Aorta (tissue), 5 donors: ENCODE measurements around the gene TNIK. TPM values are rescaled to one million over a fixed set of nuclear protein-coding genes. Genes with fewer than 3 reads are reported as not detected.

Source experiments
- ATAC-seq: fragments of 200-7000 bp; cut with Tn5 transposase; one replicate; pipeline ENCODE4 v1.9.1; 2022; ENCODE audit warnings: moderate library complexity; ENCODE audit not compliant: low FRiP score
- DNase-seq, 2 donors: peaks; one replicate each; pipeline ENCODE4 v3.0.0-alpha.2; 2020
- H3K27ac ChIP-seq, 2 donors: one replicate each; pipeline ENCODE4 v1.5.1; 2013; ENCODE audit warnings: low read length in 2 of 2, mild to moderate bottlenecking in 2 of 2, moderate library complexity in 2 of 2, control low read depth in 1 of 2, inconsistent platforms in 1 of 2, low read depth in 1 of 2
- H3K27me3 ChIP-seq, 2 donors: one replicate each; pipeline ENCODE4 v1.6.1; 2013; ENCODE audit warnings: control low read depth in 1 of 2, low read length in 1 of 2, mild to moderate bottlenecking in 1 of 2, moderate library complexity in 1 of 2; ENCODE audit not compliant: insufficient read depth in 2 of 2, control insufficient read depth in 1 of 2
- H3K36me3 ChIP-seq, 2 donors: one replicate each; pipeline ENCODE4 v1.6.1; 2013; ENCODE audit warnings: control low read depth in 1 of 2, low read length in 1 of 2, mild to moderate bottlenecking in 1 of 2; ENCODE audit not compliant: insufficient read depth in 2 of 2, control insufficient read depth in 1 of 2
- H3K4me1 ChIP-seq, 2 donors: one replicate each; pipeline ENCODE4 v1.6.1; 2013; ENCODE audit warnings: low read length in 2 of 2, control low read depth in 1 of 2, mild to moderate bottlenecking in 1 of 2, moderate library complexity in 1 of 2; ENCODE audit not compliant: insufficient read depth in 2 of 2, control insufficient read depth in 1 of 2
- H3K4me3 ChIP-seq, 2 donors: one replicate each; pipeline ENCODE4 v1.5.1; 2013; ENCODE audit warnings: low read length in 2 of 2, control low read depth in 1 of 2, mild to moderate bottlenecking in 1 of 2
- H3K9me3 ChIP-seq: one replicate; pipeline ENCODE4 v1.6.1; 2013; ENCODE audit warnings: mild to moderate bottlenecking, low read length; ENCODE audit not compliant: control insufficient read depth
- WGBS, 2 donors: extraction: QIAGEN DNeasy Blood & Tissue Kit; methylation state at CpG; one replicate each; pipeline ENCODE4 v1.1.7; 2013; 5-methylcytosine and 5-hydroxymethylcytosine counted together
- intact Hi-C, 2 donors: fragments of 100-400 bp; cut with DNase I; formaldehyde crosslinking; loops; one replicate each; pipeline versions ENCODE4 v1.14.2 to v1.15.0; 2022
- polyA plus RNA-seq, 2 donors: library from polyadenylated mRNA; stranded (reverse); fragments of 200-250 nt; gene quantifications; one replicate each; pipeline ENCODE4 v1.2.3, GENCODE V29; 2013
- total RNA-seq, 2 donors: library from RNA; stranded (reverse); fragmentation: NEBNext Ultra II Directional; extraction: Animal tissue kit (Norgen Biotek cat#: 25700); gene quantifications; one replicate each; pipeline ENCODE4 v1.2.1, GENCODE V29; 2021
- donor health status: healthy with polysubstance abuse.
- donor health status: Bipolar disorder and iron deficiency.
- donor health status: DM: no; HTN: no; CAD: no.
- donor health status: DM: no; HTN: no; CAD: no.
- donor health status: DM: yes; HTN: yes; CAD: no.

The TNIK gene
- total and polyA plus RNA-seq, 4 donors, result 4.7 to 14.6 (median 8.8) TPM

DNA sequence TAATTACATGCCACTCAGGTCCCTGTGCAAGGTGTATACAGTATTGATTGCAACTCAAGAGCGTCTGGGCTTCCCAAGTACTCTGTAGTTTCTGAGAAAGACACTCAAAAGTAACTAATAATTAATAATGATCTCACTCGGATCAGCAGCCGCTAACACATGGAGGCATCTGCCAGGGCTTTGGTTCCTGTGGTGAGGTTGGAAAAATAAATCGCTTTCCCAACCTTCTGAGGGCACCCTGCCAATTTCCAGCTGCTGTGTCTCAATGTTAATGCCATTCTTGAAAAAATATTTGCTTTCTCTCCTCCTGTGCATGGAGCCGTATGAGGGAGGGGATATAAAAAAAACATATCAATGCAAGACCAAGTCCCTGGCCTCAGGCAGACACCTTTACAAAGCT lies 317.2 kb downstream of the TNIK start:
- intact Hi-C loops, result no loop called here
- no peak overlapping the region for H3K27ac ChIP-seq
- no peaks in the 10 kb centered on the region for H3K27me3 ChIP-seq
- ATAC-seq (no peak), DNase-seq (no peak)
- no peak overlapping the region for H3K4me3 ChIP-seq
- no peaks in the 10 kb centered on the region for H3K36me3 ChIP-seq
- no peaks in the 10 kb centered on the region for H3K9me3 ChIP-seq
- WGBS, 2 donors, result 37 to 48% methylated on average over 5 of the region's 5 CpGs
- H3K4me1 ChIP-seq, result peaks cover 0 to 1% of the 10 kb centered on the region in 2 donors

DNA sequence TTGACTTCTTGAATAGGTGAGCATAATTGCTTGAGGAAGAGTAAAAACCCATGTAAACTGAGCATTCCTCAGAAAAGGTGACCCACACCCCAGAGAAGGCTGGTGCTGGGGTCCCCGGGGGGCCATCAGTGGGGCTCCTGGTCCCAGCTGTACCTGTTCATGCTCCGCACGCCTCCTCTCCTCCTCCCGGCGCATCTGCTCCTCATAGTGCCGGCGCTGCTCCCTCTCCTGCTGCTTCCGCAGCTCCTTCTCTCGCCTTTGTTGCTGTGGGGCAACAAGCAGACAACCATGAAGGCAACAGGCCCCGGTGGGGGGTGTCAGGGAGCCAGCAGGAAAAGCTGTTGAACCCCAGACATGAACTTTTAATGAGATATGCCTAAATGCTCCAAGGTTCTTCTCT lies 320.0 kb downstream of the TNIK start:
- WGBS, 2 donors, result 95 to 97% methylated on average over 10 of the region's 10 CpGs
- no peak overlapping the region for H3K27ac ChIP-seq

DNA sequence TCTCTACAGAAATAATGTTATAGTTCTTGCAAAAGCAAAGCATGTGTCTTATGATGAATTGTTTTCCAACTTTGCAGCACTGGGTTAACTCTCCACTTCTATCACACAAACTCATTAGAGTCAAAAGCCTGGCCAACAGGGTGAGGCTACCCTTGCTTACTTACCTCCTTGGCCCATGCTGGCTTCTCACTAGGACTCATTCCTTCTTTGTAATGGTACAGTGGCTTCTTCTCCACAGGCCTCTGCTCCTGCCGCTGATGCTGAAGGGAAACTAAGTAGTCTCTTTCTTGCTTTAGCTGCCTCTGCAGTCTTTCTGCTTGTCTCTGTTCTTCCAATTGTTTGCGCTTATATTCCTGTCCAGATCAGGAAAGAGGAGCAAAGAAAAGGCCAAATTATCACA lies 322.2 kb downstream of the TNIK start:
- intact Hi-C loops, result no loop called here
- Histone ChIP-seq H3K36me3 (peaks cover 0 to 5% of the 10 kb centered on the region in 2 donors), H3K27me3 (no peaks in the 10 kb centered on the region), H3K4me1 (no peaks in the 10 kb centered on the region), H3K27ac (no peak overlapping the region), H3K4me3 (no peak overlapping the region), H3K9me3 (peaks cover 1% of the 10 kb centered on the region)
- DNase-seq, result no peak
- no peak for ATAC-seq
- WGBS, 2 donors, result 96 to 97% methylated on average over 2 of the region's 2 CpGs

More for the DNA sequence above, 320.0 kb downstream of the TNIK start:
- no peaks in the 10 kb centered on the region for H3K4me1 ChIP-seq
- H3K27me3 ChIP-seq, result no peaks in the 10 kb centered on the region
- intact Hi-C loops, result no loop called here
- H3K36me3 ChIP-seq, result peaks cover 0 to 5% of the 10 kb centered on the region in 2 donors
- peaks cover 1% of the 10 kb centered on the region for H3K9me3 ChIP-seq
- no peak overlapping the region for H3K4me3 ChIP-seq
- no peak for ATAC-seq
- DNase-seq, result no peak

DNA sequence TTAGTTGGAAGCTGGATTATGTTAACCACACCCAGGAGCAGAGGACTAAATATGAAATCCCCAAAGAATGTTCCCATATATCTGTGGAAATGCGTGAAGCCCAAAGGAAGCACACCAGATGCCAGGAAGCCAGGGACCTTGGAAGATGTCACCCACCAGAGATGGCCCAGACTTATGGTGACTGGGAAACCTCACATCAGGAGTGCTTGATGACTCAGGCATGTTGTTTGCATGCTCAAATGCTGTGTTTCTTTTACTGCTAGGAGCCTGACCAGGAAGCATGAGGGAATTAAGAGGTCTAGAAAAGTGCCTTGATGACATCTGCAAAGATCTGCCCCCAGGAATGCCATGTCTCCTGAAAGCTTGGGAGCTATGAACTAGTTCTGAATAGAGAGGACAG lies 324.7 kb downstream of the TNIK start:
- Histone ChIP-seq H3K36me3 (peaks cover 0 to 5% of the 10 kb centered on the region in 2 donors), H3K9me3 (peaks cover 1% of the 10 kb centered on the region), H3K4me3 (no peak overlapping the region), H3K27me3 (no peaks in the 10 kb centered on the region), H3K27ac (no peak overlapping the region), H3K4me1 (no peaks in the 10 kb centered on the region)
- intact Hi-C loops, result no loop called here
- ATAC-seq (no peak), DNase-seq (no peak)
- 90 to 95% methylated on average over 1 of the region's 1 CpG for WGBS, 2 donors

DNA sequence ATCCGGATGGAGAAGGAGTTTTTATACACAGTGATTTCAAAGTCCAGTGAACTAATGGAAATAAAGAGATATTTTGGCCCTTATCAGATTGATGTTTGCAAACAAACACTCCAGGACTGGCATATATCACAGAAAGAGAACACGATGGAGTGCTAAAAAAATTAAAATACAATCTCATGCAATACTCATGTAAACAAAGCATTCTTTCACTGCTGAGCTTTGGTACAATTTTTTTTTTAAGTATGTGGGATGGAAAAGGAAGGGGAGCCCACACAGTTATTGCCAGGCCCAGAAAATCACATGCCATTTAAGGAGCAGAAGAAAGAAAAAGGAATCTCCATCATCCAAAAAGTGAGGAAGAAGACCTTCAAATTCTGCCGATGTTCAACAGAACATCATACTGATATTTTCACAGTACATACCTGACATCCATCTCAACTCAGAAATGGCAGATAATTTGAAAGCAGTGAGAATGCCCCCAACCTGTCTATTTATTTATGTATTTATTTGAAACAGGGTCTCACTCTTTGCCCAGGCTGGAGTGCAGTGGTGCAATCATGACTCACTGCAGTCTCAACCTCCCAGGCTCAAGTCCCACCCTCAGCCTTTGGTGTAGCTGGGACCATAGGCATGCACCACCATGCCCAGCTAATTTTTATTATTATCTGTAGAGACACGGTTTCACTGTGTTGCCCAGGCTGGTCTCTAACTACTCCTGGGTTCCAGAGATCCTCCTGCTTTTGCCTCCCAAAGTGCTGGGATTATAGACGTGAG lies 326.2 kb downstream of the TNIK start:
- Histone ChIP-seq H3K9me3 (peaks cover 1% of the 10 kb centered on the region), H3K4me3 (no peak overlapping the region), H3K27me3 (no peaks in the 10 kb centered on the region), H3K27ac (no peak overlapping the region), H3K36me3 (peaks cover 0 to 5% of the 10 kb centered on the region in 2 donors), H3K4me1 (no peaks in the 10 kb centered on the region)
- ATAC-seq (no peak), DNase-seq (no peak)
- WGBS, 2 donors, result 73 to 75% methylated on average over 5 of the region's 5 CpGs
- intact Hi-C loops, result no loop called here

DNA sequence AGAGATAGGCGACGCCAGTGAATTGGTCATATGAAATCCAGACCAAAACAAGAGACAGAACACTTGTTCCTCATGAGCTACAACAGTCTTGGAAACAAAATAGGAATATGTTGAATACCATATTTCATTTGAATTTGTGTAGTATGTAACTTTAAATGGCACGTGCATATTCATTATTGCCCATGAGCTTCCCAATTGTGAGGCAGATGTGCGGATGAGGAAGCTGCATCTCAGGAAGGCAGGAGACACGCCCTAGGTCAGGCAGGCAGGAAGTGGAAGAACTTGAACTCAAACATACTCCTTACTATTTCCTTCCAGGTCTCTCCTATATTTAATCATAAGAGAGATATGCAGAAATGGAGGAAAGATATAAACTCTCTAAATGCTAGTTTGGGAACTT lies 326.9 kb downstream of the TNIK start:
- peaks cover 0 to 5% of the 10 kb centered on the region in 2 donors for H3K36me3 ChIP-seq
- ATAC-seq, result no peak

DNA sequence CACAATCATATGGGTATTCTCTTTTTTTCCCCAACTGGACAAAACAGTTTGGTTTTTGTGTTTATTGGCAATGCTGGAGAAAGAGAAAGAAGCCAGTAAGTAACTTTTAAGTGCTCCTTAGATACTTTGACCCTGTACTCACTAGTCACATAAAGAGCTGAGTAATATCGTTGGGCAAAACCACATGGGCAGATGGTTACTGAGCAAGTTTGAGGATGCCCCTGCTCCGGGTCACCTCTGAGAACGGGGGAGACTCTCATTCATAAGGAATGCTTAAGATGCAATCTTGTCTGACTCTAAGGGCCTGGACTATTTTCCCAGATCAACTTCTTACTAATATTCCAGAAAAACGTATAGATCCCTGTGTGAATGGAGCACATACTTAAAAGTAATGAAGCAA lies 327.3 kb downstream of the TNIK start:
- no peak overlapping the region for H3K27ac ChIP-seq
- H3K4me1 ChIP-seq, result no peaks in the 10 kb centered on the region

More for the DNA sequence above, 326.9 kb downstream of the TNIK start:
- DNase-seq, result no peak
- Histone ChIP-seq H3K4me3 (no peak overlapping the region), H3K4me1 (no peaks in the 10 kb centered on the region), H3K27ac (no peak overlapping the region), H3K9me3 (peaks cover 1% of the 10 kb centered on the region), H3K27me3 (no peaks in the 10 kb centered on the region)
- intact Hi-C loops, result no loop called here
- WGBS, 2 donors, result 84 to 96% methylated on average over 5 of the region's 5 CpGs

DNA sequence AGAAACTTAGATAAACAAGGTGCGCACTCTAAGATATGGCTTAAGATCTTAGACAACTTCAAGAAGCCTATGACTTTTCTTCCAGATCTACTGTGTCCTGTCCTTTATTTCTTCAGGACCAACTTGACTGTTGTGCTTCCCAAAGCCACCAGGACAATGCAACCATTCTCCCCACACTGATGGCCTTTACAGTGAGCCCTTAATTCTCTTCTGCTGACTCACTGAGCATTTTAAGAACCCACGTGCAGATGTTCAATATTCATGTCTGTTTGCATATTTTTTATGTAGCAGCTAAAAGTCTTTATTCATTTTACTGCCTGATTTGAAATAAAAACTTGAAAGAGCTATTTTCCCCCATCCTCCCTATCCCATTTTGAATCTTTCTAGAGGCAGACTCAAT lies 330.4 kb downstream of the TNIK start:
- ATAC-seq (no peak), DNase-seq (no peak)
- intact Hi-C loops, result no loop called here
- Histone ChIP-seq H3K4me1 (no peaks in the 10 kb centered on the region), H3K9me3 (no peaks in the 10 kb centered on the region), H3K27me3 (no peaks in the 10 kb centered on the region), H3K36me3 (peaks cover 0 to 3% of the 10 kb centered on the region in 2 donors), H3K27ac (no peak overlapping the region), H3K4me3 (no peak overlapping the region)
- WGBS, 2 donors, result 80 to 88% methylated on average over 2 of the region's 2 CpGs

More for the DNA sequence above, 327.3 kb downstream of the TNIK start:
- H3K4me3 ChIP-seq, result no peak overlapping the region
- no peak for ATAC-seq
- peaks cover 1% of the 10 kb centered on the region for H3K9me3 ChIP-seq
- H3K27me3 ChIP-seq, result no peaks in the 10 kb centered on the region
- intact Hi-C loops, result no loop called here
- peaks cover 0 to 5% of the 10 kb centered on the region in 2 donors for H3K36me3 ChIP-seq
- no peak for DNase-seq
- WGBS, 2 donors, result 87 to 92% methylated on average over 4 of the region's 4 CpGs

DNA sequence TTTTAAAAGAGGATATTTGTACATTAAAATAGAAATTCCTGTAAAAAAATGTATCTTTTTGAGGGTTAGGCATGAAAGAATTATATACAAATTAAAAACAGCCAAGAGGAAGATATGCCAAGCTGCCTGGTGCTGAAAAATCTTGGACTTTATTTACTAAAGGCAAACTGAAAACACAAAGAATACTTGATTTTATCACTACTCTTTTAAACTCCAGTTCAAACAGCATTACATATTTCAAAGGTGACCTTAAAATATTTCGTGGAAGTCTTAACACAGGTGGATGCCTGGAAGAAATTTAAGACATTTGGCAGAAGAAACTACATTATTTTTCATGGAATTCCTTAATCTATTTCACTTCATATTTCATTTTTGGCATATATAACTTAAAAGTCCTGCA lies 332.6 kb downstream of the TNIK start:
- DNase-seq (no peak), ATAC-seq (no peak)
- no peaks in the 10 kb centered on the region for H3K4me1 ChIP-seq
- H3K4me3 ChIP-seq, result no peak overlapping the region
- H3K27me3 ChIP-seq, result no peaks in the 10 kb centered on the region
- no peaks in the 10 kb centered on the region for H3K9me3 ChIP-seq
- no peak overlapping the region for H3K27ac ChIP-seq
- intact Hi-C loops, result no loop called here
- peaks cover 0 to 3% of the 10 kb centered on the region in 2 donors for H3K36me3 ChIP-seq
- WGBS, 2 donors, result 77 to 81% methylated on average over 1 of the region's 1 CpG
